Omental fat pad (tissue), 4 donors: ENCODE data around the gene FARS2. TPM values are rescaled to one million over a fixed set of nuclear protein-coding genes. Genes with fewer than 3 reads are reported as not detected.

ENCODE experiments used
- ATAC-seq: fragments of 150-250 bp; one replicate; pipeline ENCODE4 v1.9.1; 2016; ENCODE audit warnings: mild to moderate bottlenecking, moderate library complexity; ENCODE audit not compliant: low FRiP score
- DNase-seq: peaks from one replicate; pipeline ENCODE4 v3.0.0-alpha.2; 2019; ENCODE audit warnings: low spot score
- total RNA-seq, 4 donors: library from RNA; depleted of rRNA; stranded (reverse); fragments of >200 nt; gene quantifications; one replicate each; pipeline ENCODE4 v1.1.0, GENCODE V29; 2016
- TF ChIP-seq, protein P1 (sequence below), 3 donors: fragments of 450-650 bp; IDR thresholded peaks; one replicate each; pipeline ENCODE4 v1.5.1; 2016 to 2017; ENCODE audit warnings: antibody characterized with exemption in 3 of 3, mild to moderate bottlenecking in 3 of 3, moderate library complexity in 2 of 3

Gene FARS2
- total RNA-seq, 4 donors from 2014 or later = 12.5 to 18.1 (median 14.5) TPM

DNA sequence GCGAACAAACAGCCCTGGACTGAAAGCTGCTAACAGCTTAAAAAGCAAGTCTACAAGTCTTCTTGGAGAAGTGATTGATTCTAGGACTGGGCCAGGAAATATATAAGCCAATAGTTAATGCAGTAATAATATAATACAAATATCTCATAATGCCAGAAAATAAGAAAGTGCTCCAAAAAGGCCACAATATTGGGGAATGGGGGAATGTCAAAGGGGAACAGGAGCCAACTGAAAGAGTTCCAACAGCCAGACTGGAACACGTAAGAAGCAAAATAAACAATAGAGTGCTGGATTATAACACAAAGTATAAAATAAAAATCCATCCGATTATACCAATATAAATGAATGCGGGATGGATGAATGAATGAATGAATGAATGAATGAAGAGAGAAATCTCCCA lies 449.6 kb downstream of the FARS2 start:
- ATAC-seq = no peak
- TF ChIP-seq, protein P1, sequence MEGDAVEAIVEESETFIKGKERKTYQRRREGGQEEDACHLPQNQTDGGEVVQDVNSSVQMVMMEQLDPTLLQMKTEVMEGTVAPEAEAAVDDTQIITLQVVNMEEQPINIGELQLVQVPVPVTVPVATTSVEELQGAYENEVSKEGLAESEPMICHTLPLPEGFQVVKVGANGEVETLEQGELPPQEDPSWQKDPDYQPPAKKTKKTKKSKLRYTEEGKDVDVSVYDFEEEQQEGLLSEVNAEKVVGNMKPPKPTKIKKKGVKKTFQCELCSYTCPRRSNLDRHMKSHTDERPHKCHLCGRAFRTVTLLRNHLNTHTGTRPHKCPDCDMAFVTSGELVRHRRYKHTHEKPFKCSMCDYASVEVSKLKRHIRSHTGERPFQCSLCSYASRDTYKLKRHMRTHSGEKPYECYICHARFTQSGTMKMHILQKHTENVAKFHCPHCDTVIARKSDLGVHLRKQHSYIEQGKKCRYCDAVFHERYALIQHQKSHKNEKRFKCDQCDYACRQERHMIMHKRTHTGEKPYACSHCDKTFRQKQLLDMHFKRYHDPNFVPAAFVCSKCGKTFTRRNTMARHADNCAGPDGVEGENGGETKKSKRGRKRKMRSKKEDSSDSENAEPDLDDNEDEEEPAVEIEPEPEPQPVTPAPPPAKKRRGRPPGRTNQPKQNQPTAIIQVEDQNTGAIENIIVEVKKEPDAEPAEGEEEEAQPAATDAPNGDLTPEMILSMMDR (IDR thresholded peaks at IDR 0.05) = no peak

DNA sequence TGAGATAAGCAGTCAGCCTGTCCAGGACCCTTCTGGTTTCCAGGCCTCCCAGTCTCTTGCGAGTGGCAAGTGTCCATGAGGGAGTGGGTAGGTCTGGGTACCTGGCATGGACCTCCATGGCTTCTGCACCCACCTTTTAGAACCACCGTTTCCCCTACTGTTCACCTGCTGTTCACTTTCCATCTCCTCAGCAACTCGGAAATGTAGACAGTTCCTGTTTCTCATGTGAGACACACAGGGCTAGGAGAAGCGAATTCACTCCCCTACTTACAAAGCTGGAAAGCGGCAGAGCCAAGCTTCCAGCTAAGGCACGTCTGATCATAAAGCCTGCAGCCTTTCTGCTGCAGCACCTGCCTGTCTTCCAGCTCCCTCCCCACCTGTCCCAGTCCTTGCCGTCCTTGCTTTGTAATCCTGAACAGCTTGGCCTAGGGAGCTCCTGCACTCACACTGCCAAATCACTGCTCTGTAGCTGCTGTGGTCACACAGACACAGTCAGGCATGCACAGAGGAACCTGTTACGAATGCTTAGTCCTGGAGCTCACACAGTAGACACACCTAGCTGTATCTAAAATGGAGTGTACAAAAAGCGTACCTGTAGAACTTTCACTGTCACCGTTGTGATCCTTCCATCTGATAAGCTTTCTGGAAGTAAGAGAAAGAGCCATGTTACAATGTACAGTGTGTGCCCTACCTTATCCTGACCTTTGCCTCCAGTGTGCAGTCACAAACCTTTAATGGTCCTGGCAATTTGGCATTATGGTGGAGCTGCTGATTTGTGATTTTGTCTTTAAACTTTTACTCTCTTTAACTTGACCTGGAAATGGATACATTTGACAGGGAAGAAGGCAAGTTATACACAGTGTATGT lies 451.3 kb downstream of the FARS2 start:
- TF ChIP-seq, protein P1 (IDR thresholded peaks at IDR 0.05) = no peak
- DNase-seq = no peak
- no peak for ATAC-seq

More for the DNA sequence above, 449.6 kb downstream of the FARS2 start:
- DNase-seq = no peak

DNA sequence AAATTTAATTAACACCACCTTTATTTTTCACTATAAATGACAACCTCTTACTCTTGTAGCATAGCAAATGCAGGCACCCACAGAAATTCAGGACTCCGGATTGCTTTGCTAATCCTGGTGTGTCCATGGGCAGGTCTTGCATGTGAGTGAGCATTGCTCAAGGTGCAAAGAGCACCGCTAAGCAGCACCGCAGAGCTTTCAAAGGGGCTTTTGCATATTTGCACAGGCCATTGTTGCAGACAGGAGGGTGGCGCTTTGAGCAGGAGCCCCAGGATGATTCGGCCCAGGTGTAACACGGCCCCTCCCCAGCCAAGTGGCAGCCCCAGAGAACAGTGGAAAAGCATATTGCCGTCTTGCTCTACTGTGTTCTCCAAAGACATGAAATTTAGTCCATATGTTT lies 452.2 kb downstream of the FARS2 start:
- DNase-seq = no peak

DNA sequence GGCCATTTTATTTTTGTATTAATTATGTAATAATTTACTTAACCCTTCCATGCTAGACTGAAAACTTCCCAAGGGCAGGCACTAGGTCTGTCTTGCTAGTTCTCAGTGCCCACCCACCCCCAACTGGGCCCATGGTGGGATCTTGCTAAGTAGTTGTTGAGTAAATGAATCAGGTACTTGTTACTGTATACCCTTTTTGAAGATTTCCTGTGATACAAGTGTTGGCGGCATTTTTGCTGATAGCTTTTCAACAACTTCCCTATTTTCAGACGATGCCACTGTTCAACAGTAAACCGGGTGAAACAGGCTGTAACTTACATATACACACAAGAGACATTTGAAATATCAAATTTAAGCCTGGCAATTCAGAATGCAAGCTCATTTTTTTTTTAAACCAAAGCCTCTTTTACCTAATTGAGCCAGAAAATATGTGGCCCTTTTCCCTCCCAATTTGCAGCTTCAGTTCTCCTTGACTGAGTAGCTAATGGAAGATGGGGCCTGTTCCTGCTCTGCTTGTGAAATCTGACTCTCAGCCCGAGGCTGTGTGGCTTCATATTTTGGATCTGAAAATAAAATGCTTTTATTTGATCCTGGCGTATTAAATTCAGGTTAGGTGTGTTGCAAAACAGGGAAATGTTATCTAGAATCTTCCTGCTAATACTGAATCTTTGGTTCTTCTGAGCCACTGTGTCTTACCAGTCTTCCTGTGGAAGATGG lies 457.1 kb downstream of the FARS2 start:
- no peak for DNase-seq
- TF ChIP-seq, protein P1 (IDR thresholded peaks at IDR 0.05) = no peak
- no peak for ATAC-seq

More for the DNA sequence above, 452.2 kb downstream of the FARS2 start:
- TF ChIP-seq, protein P1 (IDR thresholded peaks at IDR 0.05) = no peak
- no peak for ATAC-seq

DNA sequence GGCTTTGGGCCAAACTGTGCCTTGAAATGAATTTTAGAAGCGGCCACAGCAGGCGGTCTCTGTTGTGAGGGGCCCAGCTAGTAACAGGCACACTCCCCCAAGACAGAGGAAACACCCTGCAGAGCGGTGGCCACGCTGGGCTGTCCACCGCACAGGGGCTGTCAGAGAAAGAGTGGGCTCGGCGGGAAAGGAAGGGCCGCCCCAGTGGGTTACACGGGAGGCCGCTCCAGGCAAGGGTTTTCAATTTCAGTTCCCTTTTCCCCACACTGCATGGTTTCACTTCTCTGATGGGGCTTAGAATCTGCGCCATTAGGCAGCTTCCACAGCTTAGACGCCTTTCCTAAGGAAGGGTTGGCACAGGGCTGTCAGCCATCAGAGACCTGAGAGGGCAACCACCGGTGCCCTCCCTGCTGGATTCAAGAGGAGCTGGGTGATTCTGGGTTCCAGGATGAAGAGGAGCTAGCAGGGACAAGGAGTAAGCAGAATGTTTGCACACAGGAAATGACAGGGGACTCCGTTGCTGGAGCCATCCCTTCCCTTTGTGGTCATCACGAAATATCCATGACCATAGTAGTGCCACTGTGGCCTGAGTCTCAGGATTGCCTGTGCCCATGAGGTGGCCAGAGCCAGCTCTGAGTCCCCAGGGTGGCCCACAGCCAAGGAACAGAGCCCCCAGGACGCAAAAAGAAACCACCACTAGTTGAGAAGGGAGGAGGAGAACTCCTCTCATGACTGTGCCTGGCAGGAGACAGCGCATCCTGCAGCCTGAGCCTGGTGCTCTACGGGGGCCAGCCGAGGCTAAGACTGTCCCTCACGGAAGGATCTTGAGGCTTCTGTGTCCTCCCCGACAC lies 462.8 kb downstream of the FARS2 start:
- ATAC-seq = no peak
- DNase-seq = no peak
- TF ChIP-seq, protein P1 (IDR thresholded peaks at IDR 0.05) = no peak

DNA sequence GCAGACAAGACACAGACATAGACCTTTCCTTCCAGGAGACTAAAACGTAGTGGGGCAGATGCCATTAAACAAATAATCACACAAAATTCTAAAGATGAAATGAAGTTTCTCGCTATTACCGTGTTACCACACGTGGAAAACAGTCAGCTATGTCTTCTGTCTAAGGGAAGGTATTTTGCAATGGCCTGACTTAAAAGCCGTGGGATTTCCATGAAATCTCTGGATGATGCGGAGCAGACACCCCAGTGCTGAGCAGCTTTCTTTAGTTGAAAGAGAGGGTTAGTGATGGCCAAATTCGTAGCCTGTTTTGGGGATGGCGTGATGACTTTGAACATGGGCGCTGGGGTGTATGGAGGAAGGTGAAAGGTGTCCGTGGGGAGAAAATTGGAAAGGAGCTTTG lies 463.6 kb downstream of the FARS2 start:
- no peak for DNase-seq
- no peak for ATAC-seq
- TF ChIP-seq, protein P1 (IDR thresholded peaks at IDR 0.05) = no peak
